EL (cell line): ENCODE results near the gene BAG5.
"Not testable (repeated sequence)": the region's sequence is repeated elsewhere in the genome, so short reads cannot be mapped to it uniquely, and the experiment has no call there.

Experiments used
- DNase-seq: peaks from one replicate; pipeline ENCODE4 v3.0.0-alpha.2; 2016

Gene BAG5

DNA sequence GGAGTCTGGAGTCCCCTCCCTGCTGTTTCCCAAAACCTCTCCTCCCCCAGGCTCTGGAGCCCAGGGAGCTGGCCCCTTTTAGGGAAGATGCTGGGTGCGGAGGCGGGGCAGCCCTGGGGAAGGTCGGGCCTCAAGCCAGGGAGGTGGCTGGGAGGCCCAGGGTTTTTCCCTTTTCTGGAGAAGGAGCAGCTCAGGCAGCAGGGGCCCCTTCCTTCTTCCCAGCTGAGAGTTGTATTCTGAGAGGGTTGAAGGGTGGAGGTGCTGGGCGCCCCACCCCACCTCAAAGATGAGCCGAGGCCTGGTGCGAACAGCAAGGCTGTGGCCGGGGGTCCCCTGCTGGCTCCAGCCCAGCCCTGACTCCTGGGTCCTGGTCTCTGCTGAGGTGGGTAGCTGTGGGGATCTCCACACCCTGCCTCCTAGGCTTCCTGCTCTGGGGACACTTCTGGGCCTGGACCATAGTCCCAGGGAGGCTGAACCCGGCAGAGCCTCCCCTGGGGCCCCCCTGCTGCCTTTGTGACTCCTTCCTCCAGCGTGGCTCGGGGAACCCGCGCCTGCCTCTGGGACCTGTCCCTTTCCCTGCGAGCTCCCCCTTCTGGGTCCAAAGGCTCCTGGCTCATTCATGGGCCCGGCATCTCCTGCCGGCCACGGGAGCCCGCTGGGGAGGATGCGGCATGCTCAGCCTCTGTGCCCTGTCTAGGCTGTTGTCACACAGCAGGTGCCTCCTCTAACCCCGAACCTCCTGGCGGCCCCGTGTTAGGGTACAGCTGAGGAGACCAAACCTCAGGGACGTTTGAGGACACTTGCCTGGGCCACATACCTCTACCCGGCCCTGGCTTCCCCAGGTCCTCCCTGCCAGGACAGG lies 29.1 kb downstream of the BAG5 start:
- DNase-seq = no peak

DNA sequence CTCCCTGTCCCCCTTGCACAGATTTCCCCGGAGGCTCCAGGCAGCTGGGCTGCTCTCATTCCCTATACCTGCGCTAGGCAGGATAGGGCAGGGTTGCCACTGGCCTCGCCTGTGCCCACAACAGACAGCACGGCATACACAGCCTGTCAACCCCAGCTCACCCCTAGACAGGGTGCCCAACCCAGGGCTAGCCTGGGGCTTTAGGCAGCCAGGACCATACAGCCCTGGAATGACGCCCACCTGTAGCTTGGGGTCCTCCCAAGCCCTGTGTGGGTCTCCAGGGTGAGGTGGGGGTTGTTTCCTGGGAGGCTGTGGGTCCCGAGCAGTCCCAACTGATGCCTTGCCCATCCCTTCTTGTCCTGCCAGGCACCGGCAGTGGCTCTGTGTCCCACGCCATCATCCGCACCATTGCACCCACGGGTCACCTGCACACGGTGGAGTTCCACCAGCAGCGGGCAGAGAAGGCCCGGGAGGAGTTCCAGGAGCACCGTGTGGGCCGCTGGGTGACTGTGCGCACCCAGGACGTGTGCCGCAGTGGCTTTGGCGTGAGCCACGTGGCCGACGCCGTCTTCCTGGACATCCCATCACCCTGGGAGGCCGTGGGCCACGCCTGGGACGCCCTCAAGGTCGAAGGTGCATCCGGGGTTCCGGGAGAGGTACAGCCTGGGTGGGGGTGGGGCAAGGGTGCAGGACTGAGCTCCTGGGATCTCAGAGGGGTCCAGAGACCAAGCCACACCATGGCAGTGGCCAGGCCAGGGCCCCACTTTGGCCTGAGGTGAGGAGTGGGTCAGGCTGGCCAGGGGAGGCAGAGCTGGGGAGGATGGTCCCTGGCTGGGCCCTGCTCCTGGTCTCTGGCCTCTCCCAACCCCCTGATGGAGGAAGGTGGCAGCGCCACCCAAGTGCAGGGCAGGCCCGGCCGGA lies 30.0 kb downstream of the BAG5 start:
- no peak for DNase-seq

DNA sequence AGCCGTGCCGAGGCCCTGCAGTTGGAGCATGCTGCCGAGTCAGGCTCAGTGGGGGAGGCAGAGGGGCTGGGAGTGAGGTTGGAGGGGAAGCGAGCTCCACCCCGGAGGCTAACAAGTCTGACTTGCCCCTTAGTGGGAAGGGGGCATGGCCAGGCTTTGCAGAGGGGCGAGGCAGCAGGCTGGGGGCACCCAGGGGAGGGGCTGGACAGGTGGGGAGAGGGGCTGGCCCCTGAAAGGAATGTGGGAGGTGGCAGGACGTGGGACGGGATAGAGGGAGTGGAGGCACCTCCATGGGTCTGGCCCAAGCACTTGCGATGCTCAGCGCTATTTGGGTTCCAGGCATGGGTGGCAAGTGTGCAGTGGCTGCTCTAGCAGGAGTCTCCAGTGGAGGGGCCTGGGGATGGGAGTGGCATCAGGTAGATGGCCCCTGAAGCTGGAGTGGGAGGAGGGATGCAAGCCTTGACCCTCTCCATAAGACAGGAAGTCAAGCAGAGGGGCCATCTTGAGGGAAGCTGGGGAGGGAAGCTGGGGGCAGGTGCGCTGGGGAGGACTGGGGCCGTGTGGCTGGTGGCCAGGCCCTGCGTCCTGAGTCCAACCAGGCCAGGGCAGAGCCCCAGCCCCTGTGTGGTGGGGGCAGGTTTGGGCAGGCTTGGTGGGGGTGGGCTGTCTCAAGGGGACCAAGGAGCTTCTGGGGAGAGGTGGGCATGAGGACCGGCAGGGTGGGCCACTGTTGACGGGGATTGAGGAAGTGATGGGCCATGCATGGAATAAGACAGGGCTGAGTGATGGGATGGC lies 30.8 kb downstream of the BAG5 start:
- no peak for DNase-seq

DNA sequence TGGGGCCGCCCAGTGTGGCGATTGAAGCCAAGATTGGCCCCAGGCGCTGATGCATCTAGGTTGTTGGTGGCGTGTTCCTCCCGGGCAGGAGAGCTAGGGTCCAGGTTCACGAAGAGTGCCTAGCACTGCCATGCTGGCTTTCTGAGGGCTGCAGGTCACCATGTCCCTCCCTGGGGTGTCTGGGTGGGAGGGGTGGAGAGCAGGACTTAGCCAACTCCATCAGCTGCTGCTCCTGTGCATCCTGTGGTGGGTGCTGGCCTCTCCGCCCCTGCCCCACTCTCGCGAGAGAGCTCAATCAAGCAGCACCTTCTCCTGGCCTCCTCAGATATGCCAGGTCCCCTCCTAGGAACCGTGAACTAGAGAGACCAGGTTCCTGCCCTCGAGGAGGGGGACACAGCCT lies 31.6 kb downstream of the BAG5 start:
- no peak for DNase-seq

DNA sequence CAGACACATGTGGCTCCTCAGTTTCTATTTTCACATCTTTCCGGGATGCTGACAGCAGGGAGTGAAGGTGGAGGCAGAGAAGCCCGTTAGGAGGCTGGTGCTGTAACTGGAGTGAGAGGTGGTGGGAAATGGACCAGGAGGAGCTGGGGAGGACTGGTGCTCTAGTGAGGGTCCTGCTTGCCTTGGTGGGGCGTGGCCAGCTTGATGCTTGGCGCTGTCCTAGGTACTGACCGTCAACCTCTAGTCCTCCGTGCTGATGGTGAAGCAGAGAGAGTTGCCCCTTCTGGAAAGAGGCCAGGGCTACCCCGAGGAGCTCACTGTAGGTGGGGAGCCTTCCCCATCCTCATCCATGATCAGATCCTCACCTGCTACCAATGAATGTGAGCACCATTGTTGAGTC lies 32.1 kb downstream of the BAG5 start:
- DNase-seq = no peak

DNA sequence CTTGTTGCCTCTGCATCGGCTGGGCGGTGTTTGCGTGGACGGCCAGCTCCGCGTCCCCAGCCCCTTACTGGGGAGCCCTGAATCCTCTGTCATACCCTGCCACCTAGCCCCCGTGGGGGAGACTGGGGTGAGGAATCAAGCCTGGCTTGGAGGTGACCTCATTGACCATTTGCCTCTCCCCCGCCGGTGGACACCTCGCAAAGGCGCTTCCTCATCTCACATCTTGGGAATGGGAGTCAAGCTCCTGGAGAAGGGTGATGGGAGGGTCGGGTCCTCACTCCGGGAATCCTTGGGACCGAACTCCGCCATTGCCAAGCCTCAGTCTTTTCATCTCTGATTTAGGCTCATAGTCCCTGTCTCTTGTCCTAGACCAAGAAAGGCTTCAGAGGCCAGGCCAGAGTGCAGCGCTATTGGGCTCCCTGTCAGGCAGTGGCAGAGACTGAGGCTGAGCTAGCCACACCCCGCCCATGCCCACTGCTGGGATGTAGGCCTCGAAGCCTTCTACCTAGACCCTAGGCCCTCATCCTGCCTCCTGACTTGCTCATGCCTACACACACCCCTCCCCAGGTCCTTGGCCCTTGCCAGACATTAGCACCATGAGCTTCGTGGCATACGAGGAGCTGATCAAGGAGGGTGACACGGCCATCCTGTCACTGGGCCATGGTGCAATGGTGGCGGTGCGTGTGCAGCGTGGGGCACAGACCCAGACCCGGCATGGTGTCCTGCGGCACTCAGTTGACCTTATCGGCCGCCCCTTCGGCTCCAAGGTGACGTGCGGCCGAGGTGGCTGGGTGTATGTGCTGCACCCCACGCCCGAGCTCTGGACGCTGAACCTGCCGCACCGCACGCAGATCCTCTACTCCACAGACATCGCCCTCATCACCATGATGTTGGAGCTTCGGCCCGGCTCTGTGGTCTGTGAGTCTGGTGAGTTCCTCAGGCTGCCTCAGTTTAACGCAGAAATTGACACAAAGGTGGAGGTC lies 32.8 kb downstream of the BAG5 start:
- DNase-seq = no peak

DNA sequence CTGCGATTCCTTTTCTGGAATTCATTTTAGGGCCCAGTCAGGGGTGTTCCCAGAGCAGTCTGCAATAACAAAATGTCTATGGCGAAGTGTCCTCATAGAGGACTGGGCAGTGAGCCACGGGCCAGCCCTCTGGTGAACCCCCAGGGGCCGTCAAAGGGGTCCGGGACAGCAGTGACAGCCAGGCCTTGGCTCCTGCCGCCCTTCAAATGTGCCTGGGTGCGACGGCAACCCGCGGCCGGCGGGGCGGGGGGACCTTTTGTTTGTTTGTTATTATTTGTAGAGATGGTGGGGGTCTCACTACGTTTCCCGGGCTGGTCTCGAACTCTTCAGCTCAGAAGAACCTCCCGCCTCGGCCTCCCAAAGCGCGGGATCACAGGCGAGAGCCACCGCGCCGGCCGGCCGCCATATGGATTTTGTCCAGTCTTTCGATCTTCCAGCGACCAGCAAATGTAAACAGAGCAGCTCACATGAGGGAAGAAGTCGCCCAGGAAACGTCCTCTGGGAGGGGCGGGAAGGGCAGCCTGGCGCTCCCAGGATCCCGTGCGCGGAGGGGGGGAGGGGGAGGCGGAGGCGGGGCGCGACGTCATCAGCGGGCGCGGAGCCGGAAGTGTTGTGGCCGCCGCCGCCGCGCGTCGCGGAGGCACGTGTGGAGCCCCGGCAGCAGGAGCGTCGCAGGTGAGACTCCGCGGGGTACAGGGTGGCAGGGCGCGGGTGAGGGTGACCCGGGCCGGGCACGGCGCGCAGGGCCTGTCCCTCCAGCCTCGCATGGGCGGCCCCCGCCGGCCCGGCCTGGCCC lies 33.7 kb downstream of the BAG5 start, which contains the start of gene TRMT61A:
TSS of gene TRMT61A (plus strand) at position 610 of the 796 bp plus-strand sequence. CDS start 783 bp downstream, outside the sequence.
- DNase-seq = peak; percentile 92

DNA sequence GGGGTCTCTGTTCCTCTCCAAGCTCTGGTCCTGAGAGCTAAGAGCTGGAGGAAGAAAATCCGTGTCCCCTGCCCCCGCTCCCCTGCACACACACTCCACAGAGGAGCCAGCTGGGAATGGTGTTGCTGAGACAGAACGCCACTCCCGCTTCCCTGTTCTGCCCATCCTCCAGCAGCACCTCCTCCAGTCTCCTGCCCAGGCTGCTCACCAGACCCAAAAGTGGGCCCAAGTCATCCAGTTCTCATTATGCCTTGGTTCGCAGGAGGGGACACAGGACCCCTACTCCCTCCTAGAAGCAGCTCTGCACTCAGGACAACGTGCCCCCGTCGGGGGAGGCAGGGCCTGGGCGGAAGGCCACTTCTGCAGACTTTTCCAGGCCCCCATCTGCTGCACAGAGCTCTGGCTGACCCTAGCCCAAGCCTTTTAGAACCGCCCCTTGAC lies 34.3 kb downstream of the BAG5 start:
- DNase-seq = peak; percentile 20

DNA sequence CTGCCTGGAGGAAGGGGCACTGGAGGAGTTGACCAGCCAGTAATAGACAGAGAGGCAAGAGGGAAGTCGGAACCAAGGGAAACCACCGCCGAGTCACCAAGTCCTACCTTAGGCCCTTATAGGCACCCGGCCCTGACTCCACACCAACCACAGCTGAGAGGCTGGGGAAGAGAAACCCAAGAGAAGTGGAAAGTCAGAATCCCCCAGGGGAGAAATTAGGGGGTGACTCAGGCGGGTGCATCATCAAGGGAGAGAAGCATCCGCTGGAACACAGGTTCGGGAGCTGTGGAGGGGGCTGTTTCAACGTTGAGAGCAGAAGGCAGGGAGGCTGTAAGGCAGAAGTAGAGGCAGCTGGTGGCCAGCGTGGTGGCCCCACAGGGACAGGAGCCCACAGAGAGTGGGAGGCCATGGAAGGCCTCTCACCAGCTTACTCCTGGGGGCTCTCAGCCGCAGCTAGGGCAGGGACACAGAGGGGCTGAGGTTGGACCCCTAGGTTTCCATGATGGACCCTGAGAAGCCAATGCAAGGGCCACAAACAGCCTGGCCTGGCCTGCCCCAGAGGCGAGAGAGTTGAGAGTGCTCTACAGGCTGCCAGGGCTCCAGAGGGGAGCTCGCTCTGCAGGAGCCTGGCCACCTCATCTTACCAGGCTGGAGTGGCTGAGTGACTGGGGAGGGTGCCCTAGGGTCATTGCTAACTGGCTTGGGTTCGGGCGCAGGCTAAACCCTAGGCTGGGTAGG lies 34.9 kb downstream of the BAG5 start:
- DNase-seq = peak; percentile 79

DNA sequence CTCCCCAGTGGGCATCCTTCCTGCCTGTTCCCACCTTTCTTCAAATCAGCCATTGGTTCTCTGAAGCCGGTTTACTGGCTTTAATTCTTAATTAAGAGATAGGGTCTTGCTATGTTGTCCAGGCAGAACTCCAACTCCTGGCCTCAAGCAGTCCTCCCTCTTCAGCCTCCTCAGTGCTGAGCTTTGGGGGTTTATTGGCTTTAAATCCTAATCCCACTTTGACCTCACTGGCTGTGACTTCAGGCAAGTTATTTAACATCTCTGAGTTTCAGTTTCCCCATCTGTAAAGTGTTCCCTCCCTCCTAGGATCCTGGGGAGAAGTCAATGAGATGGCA lies 35.6 kb downstream of the BAG5 start:
- DNase-seq = no peak

DNA sequence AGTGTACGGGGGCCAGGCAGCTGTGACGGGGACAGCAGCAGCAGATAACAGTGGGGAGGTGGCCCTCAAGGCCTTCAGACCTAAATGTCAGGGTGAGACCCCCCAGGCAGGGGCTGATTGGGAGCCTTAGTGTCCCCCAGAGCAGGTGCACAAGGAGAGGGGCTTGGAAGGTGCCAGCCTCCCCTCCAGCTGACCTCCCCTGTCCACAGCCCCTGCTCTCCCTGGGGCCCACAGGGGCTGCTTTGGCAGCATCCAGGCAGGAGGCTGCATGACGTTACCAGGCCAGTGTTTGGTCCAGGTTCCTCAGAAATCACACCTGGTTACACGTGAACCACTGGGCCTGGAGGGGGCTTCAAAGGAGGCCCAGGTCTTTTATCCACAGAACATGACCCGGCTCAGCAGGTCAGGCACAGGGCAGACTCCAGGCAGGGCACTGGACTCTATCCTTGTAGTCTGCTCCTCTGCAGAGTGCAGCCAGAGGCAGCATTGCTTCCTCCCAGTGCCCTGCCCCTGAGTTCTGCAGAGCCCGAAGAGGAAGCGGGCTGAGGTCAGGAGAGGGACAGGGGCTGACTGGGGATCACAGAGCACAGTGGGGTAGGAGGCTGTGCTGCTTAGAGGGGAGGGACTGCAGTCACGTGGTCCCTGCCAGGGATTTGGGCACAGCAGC lies 36.1 kb downstream of the BAG5 start:
- no peak for DNase-seq

DNA sequence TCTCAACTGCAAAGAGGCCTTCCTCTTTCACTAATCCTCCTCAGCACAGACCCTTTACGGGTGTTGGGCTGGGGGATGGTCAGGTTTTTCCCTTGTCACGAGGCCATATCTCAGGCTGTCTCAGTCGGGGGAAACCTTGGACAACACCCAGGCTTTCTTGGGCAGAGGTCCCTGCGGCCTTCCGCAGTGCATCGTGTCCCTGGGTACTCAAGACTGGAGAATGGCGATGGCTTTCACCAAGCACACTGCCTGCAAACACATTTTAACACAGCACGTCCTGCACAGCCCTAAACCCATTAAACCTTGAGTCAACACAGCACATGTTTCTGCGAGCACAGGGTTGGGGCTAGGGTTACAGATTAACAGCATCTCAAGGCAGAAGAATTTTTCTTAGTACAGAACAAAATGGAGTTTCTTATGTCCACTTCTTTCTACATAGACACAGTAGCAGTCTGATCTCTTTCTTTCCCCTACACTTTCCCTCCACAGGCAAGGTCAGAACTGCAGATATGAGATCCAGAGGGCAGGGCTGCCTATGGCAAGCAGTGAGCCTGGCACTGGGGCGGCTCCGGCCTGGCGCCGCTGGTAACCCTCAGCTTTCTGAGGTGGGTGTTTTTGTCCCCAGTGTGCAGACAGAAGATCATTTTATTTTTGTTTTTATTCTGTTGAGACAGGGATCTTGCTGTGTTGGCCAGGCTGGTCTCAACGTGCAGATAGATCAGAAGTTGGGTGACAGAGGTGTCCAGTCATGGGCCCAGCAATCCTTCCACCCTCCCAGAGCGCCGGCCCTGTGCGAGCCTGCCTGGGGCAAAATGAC lies 36.8 kb downstream of the BAG5 start:
- not testable (repeated sequence) for DNase-seq

DNA sequence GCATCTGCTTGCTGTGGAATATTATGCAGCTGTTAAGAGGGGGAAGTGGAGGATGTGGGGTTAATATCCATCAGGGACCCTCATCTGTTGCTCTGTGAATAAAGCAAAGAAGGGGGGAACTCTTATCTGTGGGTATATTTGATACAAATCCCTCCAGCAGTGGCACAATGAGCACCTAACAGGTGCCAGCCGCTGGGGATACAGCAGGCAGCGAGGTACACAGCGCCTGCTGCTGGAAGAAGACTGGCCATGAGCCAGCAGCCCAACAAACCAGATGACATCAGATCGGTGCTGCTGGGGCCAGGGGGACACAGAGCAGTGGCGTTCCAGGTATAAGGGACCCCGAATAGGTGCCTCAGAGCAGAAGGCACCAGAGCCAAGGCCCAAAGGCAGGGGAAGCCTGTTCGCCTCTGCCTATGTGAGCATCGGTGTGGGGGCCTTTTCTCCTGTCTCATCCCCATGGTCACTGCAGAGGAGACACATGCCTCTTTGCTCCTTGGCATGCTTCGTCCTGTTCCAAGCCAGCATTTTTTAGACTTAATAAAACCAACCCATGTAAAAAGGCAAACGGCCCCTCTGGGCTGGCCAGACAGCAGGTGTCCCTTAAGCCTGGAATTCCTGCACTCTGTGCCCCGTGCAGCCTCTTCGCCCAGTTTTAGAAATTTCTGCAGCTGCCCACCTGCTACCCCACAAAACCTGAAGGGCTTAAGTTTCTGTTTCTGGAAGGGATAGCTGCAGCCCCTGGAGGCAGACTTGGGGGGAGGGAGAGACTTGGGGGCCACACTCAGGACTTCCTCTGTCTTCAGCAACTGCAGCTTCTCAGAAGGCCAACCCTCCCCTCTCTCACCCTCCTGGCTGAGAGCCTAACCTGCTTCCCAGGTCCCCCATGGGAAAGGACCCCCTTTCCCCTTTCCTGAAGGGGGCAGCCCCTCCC lies 38.2 kb downstream of the BAG5 start:
- no peak for DNase-seq

DNA sequence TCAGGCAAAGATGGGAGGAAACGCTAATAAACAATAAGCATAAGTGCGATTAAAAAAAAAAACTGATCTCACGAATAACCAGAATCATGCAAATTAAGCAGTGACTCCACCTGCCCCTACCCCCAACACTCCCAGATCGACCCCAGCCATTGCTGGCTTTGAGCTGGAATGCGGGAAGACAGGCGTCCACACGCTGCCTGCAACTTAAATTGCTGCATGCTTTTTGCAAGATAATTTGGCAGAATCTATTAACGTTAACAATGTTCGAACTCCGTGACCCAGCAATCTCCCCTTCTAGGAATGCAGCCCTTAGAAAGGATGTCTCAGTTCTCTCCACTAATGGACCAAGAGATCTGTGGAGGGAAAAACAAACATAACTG lies 38.9 kb downstream of the BAG5 start:
- DNase-seq = no peak

DNA sequence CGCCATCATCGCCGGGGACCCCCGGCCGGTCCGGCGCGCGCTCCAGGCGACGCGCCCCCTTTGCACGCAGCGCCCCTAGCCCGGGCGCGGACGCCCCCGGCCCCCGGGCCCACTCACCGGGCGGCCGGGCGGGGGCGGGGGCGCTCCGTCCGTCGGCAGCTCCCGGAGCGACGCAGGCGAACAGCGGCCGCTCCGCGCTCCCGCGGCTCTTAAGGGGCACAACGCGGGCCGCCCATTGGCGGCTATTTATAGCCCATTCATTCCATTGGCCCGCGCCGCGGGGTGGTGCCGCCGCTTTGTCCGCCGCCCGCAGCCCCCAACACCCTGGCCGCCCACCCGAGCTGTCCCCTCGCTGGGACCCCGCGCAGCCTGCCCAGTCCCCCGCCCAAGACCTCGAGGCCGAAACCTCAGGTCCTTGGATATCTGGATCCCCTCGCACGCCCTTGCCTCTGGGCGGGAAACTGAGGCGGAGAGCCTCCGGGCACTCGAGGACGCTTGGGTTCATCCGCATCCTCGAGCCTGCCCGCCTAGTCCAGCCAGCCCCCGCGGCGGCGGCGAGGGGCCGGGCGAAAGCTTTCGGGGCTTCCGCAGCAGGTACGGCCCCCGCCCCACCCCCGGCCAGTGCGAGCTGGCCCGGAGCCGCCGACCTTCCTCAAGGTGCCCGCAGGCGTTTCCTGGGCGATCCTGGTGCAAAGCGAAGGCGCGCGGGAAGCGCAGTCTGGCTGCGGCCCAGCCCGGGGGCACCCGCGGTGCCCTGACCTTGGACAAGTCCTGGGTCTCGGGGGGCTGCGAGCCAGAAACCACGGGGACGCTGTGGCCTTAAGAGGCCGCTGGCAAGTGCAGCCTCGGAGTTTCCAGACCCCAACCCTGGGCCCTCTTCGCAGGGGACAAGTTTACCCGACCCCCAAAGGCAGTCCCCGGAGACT lies 39.5 kb downstream of the BAG5 start, which contains the start of gene CKB:
TSS of gene CKB (minus strand) at position 182 of the 926 bp plus-strand sequence. CDS start 337 bp downstream, outside the sequence.
- peak; percentile 66 for DNase-seq

DNA sequence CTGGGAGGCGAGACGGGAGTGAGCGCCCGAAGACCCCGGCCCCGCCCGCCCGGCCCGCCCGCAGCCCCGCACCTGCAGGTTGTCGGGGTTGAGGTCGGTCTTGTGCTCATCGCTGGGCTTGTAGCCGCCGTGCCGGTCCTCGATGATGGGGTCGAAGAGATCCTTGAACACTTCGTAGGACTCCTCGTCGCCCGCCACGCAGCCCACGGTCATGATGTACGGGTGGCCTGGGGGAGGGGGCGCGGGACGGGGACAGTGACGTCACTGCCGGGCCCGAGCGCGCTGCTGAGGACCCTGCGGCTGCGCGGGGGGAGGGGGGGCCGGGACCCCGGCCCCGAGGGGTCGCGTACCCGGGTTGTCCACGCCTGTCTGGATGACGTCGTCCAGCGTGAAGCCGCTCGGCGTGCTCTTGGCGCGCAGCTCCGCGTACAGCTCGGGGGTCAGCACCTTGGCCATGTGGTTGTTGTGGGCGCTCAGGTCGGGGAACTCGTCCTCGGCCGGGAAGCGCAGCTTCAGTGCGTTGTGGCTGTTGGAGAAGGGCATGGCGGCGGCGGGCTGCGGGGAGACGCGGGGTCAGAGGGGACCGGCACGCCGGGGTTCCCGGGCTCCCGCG lies 40.4 kb downstream of the BAG5 start:
- DNase-seq = peak; percentile 32
